Measurements from ENCODE around the gene TXNDC11. TPM values are rescaled to one million over a fixed set of nuclear protein-coding genes. Genes with fewer than 3 reads are reported as not detected.

TXNDC11 gene
- total RNA-seq, 2 experiments from 2014 or later, result 111 to 112 TPM

- Mint-ChIP-seq H3K9me3 (no peaks in the 10 kb centered on the region), H3K27me3 (no peaks in the 10 kb centered on the region), H3K36me3 (ENCODE audit: low read depth) (peaks cover 89% of the 10 kb centered on the region), H3K27ac (peak overlapping the region; percentile 33), H3K4me3 (no peak overlapping the region), H3K4me1 (ENCODE audit: low read depth) (no peaks in the 10 kb centered on the region)
- Histone ChIP-seq H3K27me3 (ENCODE audit: control insufficient read depth in 1 of 2, insufficient read depth in 2 of 2, low read length in 2 of 2) (no peaks in the 10 kb centered on the region), H3K4me1 (ENCODE audit: insufficient read depth, low read length) (no peaks in the 10 kb centered on the region), H3K4me3 (ENCODE audit: low read length) (no peak overlapping the region), H3K36me3 (ENCODE audit: insufficient read depth, low read length) (peaks cover 73% of the 10 kb centered on the region), H3K27ac (ENCODE audit: low read depth in 1 of 2, low read length in 2 of 2) (no peak overlapping the region), H3K9me3 (ENCODE audit: control insufficient read depth in 1 of 2, insufficient read depth in 1 of 2, low read length in 2 of 2) (no peaks in the 10 kb centered on the region)
- TF ChIP-seq CTCF (IDR thresholded peaks at IDR 0.05), result no peak
- no peak for ATAC-seq (ENCODE audit: poor library complexity)
- DNase-seq, result no peak
- intact Hi-C loops (cut with DNase I, micrococcal nuclease), result no loop called here
- CTCF ChIA-PET, result interaction anchor here (2.2 kb wide), 1 partner anchor 37 kb away, joined by 8 read pairs; the partner anchor contains the start of gene ZC3H7A
- POLR2A ChIA-PET, result interaction anchor here (1.6 kb wide), 1 partner anchor 16 kb away, joined by 4 read pairs; no protein-coding TSS in a partner anchor
Observed at GRCh38 chr16:11759997-11760396, 17.3 kb upstream of the TXNDC11 start.

- Histone ChIP-seq H3K27ac (ENCODE audit: low read depth in 1 of 2, low read length in 2 of 2) (no peak overlapping the region), H3K36me3 (ENCODE audit: insufficient read depth, low read length) (peaks cover 75% of the 10 kb centered on the region), H3K27me3 (ENCODE audit: control insufficient read depth in 1 of 2, insufficient read depth in 2 of 2, low read length in 2 of 2) (no peaks in the 10 kb centered on the region), H3K4me3 (ENCODE audit: low read length) (no peak overlapping the region), H3K4me1 (ENCODE audit: insufficient read depth, low read length) (no peaks in the 10 kb centered on the region), H3K9me3 (ENCODE audit: control insufficient read depth in 1 of 2, insufficient read depth in 1 of 2, low read length in 2 of 2) (no peaks in the 10 kb centered on the region)
- Mint-ChIP-seq H3K36me3 (ENCODE audit: low read depth) (peaks cover 84% of the 10 kb centered on the region), H3K4me3 (no peak overlapping the region), H3K4me1 (ENCODE audit: low read depth) (no peaks in the 10 kb centered on the region), H3K9me3 (no peaks in the 10 kb centered on the region), H3K27me3 (no peaks in the 10 kb centered on the region), H3K27ac (no peak overlapping the region)
- ChIA-PET POLR2A (interaction anchor here (0.7 to 1.7 kb wide), 3 partner anchors 15 to 38 kb away, joined by 3 to 7 read pairs (median 4); partner anchors contain the start of gene ZC3H7A), CTCF (interaction anchor here (2.2 kb wide), 1 partner anchor 38 kb away, joined by 8 read pairs; the partner anchor contains the start of gene ZC3H7A)
- TF ChIP-seq CTCF (IDR thresholded peaks at IDR 0.05), result no peak
- intact Hi-C loops (cut with DNase I, micrococcal nuclease), result no loop called here
- no peak for ATAC-seq (ENCODE audit: poor library complexity)
- DNase-seq, result no peak
Observed at GRCh38 chr16:11759163-11759834, 16.6 kb upstream of the TXNDC11 start.

DNA sequence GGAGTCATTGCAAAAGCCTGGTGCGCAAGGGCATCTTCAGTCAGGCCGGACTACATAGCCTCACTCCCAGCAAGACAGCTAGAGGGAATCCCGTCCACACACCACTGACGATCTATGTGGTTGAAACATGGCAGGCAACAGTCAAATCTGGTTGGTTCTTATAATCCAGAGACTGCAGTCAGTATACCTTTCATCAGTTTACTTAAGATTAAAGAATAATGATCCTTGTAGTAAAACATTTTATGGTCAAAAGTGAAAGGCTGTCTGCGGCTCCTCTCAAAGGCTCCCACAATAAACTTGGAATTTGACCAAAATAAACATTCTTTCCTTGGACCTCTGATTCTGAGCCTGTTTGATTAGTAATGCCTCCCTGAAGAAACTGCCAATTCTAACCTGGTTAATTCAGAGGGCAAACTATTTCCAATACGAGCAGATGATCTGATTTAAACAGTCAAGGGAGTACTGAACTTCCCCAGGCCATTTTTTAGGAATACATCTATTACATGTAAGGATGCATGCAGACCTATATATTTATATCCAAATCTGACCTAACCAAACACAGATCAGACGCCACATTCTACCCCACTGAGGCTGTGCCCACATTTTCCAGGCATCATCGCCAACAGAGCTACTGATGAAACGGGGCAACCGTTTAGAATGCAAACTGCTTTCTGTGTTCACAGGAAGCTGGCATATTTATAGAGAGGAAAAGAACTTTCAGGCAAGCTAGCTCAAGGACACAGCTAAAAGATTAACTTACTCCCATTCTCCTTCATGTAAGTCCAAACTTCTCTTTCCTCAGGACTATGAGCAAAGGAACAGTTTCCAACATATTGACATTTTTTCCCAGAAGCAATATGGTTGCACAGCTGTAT is 15.3 kb upstream of the TXNDC11 start:
- Histone ChIP-seq H3K27me3 (ENCODE audit: control insufficient read depth in 1 of 2, insufficient read depth in 2 of 2, low read length in 2 of 2) (no peaks in the 10 kb centered on the region), H3K36me3 (ENCODE audit: insufficient read depth, low read length) (peaks cover 82% of the 10 kb centered on the region), H3K4me3 (ENCODE audit: low read length) (no peak overlapping the region), H3K27ac (ENCODE audit: low read depth in 1 of 2, low read length in 2 of 2) (no peak overlapping the region), H3K9me3 (ENCODE audit: control insufficient read depth in 1 of 2, insufficient read depth in 1 of 2, low read length in 2 of 2) (no peaks in the 10 kb centered on the region), H3K4me1 (ENCODE audit: insufficient read depth, low read length) (no peaks in the 10 kb centered on the region)
- CTCF ChIA-PET, result interaction anchor here (1.3 to 2.2 kb wide), 2 partner anchors 10 to 39 kb away, joined by 3 to 8 read pairs; partner anchors contain the start of gene ZC3H7A
- H3K36me3 Mint-ChIP-seq (ENCODE audit: low read depth), result peaks cover 89% of the 10 kb centered on the region
- ATAC-seq (ENCODE audit: poor library complexity), result no peak
- H3K9me3 Mint-ChIP-seq, result no peaks in the 10 kb centered on the region
- peak overlapping the region; percentile 44 for H3K27ac Mint-ChIP-seq
- DNase-seq, result no peak
- TF ChIP-seq CTCF (IDR thresholded peaks at IDR 0.05), result no peak
- H3K4me3 Mint-ChIP-seq, result no peak overlapping the region
- no peaks in the 10 kb centered on the region for H3K4me1 Mint-ChIP-seq (ENCODE audit: low read depth)
- no peaks in the 10 kb centered on the region for H3K27me3 Mint-ChIP-seq
- POLR2A ChIA-PET, result interaction anchor here (0.6 to 1.7 kb wide), 2 partner anchors 15 to 39 kb away, joined by 4 to 7 read pairs; partner anchors contain the start of genes TXNDC11 and ZC3H7A
- intact Hi-C loops (cut with DNase I, micrococcal nuclease), result no loop called here
